Cerebellar cortex (tissue), 1 donor: ENCODE measurements around the gene SPATS2.
A peak's percentile ranks its signal among the peaks of the same experiment; 100 is the strongest.
"Not testable (repeated sequence)": the region's sequence is repeated elsewhere in the genome, so short reads cannot be mapped to it uniquely, and the experiment has no call there.

Source experiments
- DNase-seq: peaks from one replicate; pipeline ENCODE4 v3.0.0-alpha.2; 2015; ENCODE audit warnings: low spot score

Gene SPATS2

DNA sequence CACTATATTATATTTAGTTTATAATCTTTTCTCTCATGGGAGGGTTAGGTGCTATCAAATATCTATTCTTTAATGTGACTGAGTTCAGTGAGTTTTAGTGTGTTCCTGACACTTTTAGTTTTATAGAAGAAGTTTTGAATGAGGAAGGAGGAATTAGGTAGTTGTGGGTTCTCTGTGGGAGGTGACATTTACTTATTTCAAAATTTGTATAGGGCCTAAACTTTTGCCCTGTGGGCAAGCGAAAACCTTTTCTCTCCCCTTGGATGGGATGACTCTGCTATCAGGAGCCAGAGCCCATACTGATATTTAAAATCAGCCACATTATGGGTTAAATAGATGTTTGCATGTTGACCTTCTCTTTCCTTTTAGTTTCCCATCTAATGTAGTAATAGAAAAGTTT, 43.6 kb downstream of the SPATS2 start:
- no peak for DNase-seq

DNA sequence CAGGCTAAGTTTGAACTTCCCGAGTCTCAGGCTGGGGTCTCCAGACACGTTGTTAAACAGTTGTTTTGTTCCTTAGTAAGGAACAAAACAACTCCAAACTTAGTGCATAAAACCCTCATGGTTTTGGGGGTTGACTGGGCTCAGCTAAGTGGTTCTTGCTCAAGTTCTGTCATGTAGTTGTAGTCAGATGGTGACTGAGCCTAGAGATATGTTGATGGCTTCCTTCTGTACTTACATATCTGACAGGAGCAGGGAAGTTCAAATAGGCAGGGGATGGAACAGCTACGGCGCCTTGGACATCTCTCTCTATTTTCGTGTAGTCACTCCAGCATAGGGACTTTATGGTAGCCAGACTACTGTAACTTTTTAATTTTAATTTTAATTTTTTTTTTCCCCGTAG, 45.7 kb downstream of the SPATS2 start:
- no peak for DNase-seq

- no peak for DNase-seq
Measured at GRCh38 chr12:49413796-49414195, 46.5 kb downstream of the SPATS2 start.

- DNase-seq, result no peak
Measured at GRCh38 chr12:49414364-49414763, 47.1 kb downstream of the SPATS2 start.

- no peak for DNase-seq
Measured at GRCh38 chr12:49415521-49415970, 48.3 kb downstream of the SPATS2 start.

DNA sequence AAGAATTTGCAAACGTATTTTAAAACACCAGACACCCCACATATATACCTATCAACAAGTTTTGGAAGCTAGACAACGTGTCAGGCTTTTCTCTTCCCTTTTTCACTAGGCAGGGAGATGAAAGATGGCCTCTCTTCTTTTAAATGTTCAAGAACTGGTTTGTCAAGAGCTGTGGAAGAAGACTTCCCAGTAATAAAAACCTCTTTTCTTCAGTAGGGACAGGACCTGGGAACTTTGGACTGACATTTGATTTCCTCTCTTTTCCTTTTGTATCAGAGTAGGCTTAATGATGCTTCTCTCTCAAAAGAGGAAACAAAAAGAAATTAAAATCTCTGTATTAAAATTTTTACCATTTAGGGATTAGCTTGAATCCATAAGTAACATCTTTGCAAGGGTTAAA, 49.6 kb downstream of the SPATS2 start:
- DNase-seq, result no peak

- no peak for DNase-seq
Measured at GRCh38 chr12:49417558-49417957, 50.3 kb downstream of the SPATS2 start.

GRCh38 chr12:49420556-49420955, 53.3 kb downstream of the SPATS2 start:
- no peak for DNase-seq

- DNase-seq, result no peak
Measured at GRCh38 chr12:49422114-49422513, 54.9 kb downstream of the SPATS2 start.

DNA sequence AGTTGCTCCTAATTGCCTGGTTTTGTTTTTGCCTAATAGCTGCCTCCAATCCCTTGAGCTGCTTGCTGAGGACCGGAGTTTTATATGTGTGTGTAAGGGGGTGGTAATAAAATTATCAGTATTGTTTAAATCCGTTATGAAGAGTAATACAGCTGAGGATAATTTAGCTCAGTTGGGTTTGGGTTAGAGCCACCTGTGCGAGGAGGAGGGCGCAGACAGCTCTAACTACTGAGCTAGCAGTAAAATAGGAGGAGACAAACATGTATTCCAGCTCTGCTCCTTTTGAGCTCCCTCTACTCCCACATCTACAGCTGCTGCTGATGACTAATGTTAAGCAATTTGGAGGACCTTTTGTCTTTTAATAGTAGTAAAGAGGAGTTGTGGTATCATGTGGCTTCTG, 61.5 kb downstream of the SPATS2 start:
- DNase-seq, result no peak

DNA sequence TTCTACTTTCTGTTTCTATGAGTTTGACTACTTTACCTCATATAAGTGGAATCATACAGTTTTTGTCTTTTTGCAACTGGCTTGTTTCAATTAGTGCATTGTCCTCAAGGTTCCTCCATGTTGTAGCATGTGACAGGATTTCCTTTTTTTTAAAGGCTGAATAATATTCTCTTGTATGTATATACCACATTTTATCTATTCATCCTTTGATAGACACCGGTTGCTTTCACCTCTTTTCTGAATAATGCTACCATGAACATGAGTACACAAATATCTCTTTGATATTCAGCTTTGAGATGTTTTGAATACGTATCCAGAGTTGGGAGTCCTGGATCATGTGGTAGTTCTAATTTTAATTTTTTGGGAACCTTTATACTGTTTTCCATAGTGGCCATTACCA, 65.4 kb downstream of the SPATS2 start:
- no peak for DNase-seq

DNA sequence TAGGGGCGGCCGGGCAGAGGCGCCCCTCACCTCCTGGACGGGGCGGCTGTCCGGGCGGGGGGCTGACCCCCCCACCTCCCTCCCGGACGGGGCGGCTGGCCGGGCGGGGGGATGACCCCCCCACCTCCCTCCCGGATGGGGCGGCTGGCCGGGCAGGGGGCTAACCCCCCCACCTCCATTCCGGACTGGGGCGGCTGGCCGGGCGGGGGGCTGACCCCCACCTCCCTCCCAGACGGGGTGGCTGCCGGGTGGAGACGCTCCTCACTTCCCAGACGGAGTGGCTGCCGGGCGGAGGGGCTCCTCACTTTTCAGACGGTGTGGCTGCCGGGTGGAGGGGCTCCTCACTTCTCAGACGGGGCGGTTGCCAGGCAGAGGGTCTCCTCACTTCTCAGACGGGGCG, 69.5 kb downstream of the SPATS2 start:
- not testable (repeated sequence) for DNase-seq

GRCh38 chr12:49439042-49439441, 71.8 kb downstream of the SPATS2 start:
- DNase-seq, result no peak

- no peak for DNase-seq
Measured at GRCh38 chr12:49440035-49440434, 72.8 kb downstream of the SPATS2 start.

DNA sequence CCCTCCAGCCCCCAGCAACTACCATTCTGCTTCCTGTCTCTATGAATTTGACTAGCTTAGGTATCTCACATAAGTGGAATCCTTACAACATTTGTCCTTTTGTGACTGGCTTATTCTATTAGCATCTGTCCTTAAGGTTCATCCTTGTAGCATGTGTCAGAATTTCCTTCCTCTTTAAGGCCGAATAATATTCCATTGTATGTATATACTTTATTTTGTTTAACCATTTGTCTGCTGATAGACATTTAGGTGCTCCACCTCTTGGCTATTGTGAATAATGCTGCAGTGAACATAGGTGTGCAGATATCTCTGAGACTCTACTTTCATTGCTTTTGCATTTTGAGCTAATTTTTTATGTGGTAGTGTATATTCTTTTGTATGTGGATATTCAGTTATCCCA, 75.7 kb downstream of the SPATS2 start:
- DNase-seq, result no peak

DNA sequence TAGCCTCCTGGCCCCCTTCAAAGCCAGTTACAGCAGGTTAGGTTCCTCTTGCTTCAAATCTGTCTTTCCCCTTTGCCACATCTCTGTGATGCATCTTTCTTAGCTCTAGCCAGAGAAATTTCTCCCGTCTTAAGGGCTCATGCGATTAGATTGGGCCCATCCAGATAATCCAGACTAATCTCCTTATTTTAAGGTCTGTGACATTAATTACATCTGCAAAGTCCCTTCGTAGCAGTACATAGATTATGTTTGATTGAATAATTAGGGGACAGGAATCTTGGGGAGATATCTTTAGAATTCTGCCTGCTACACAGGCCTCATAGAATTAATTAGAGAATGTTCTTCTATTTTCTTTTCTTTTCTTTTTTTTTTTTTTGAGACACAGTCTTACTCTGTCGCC, 79.3 kb downstream of the SPATS2 start:
- no peak for DNase-seq

DNA sequence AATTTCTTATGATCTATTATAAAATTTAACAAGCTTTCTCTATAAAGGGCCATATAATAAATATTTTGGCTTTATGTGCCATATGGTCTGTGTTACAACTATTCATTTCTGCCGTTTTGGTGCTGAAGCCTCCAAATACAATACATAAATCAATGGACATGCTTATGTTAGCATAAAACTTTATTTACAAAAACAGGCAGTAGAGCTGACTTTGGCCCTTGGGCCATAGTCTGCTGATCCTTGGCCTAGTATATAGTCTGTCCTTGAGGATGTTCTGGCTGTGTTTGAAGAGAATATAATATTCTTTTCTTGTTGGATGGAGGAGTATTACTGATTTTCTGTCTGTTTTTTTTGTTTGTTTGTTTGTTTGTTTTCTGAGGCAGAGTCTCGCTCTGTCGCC, 81.6 kb downstream of the SPATS2 start:
- DNase-seq, result no peak

DNA sequence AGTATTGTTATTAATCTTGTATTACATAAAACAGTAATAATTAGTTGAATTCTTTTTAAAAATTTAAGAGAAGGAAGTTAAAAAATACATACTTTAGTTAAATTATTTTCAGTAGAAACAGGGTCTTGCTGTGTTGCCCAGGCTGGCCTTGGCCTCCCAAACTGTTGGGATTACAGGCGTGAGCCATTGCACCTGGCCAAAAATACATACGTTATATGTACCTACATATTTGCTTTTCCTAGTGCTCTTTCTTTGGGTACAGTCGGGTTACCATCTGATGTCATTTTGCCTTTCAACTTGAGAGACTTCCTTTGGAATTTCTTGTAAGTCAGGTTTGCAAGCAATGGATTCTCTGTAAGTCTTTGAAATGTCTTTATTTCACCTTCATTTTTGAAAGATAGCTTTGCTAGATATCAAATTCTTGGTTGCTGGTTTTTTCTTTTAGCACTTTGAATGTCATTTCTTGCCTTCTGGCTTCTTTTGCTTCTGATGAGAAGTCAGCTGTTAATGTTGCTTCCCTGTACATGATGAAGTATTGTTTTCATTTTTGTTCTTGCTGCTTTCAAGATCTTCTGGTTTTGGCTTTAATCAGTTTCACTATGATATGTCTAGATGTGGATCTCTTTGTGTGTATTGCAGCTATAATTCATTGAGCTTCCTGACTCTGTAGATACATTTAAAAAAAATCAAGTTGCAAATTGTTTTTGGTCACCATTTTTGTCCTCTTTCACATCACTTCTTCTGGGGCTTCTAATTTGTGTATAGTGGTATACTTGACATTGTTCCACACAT, 84.4 kb downstream of the SPATS2 start:
- no peak for DNase-seq

- DNase-seq, result no peak
Measured at GRCh38 chr12:49455501-49455900, 88.2 kb downstream of the SPATS2 start.

- DNase-seq, result peak; percentile 41
Measured at GRCh38 chr12:49456131-49456679, 88.9 kb downstream of the SPATS2 start.

- no peak for DNase-seq
Measured at GRCh38 chr12:49458816-49459215, 91.6 kb downstream of the SPATS2 start.

GRCh38 chr12:49461221-49461620, 94.0 kb downstream of the SPATS2 start:
- no peak for DNase-seq

GRCh38 chr12:49462083-49462744, 95.0 kb downstream of the SPATS2 start:
- peak; percentile 81 for DNase-seq
